Measurements from ENCODE around the gene BICRA. TPM values are rescaled to one million over a fixed set of nuclear protein-coding genes. Genes with fewer than 3 reads are reported as not detected.

Gene BICRA
- total and polyA plus RNA-seq, 4 donors: 6.1 to 16.1 (median 6.7) TPM

DNA sequence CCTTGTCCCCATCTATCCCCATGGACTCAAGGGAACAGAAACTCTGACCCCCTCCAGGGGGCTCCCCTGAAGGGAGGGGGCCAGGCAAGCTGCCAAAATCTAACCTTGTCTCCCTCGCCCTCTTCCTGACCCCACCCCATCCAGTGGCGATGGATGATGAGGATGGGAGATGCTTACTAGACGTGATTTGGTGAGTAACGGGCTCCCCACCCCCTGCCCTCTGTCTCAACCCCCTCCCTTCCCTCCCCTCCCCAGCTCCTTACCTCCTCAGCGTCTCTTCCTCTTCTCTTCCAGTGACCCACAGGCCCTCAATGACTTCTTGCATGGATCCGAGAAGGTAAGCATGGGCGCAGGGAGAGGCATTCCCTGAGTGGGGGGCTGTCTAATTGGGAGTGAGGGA lies 64.5 kb downstream of the BICRA start:
- Histone ChIP-seq H3K36me3 (ENCODE audit: control insufficient read depth in 4 of 4, insufficient read depth in 4 of 4, low read length in 4 of 4) (peaks cover 6 to 37% (median 16%) of the 10 kb centered on the region in 4 donors), H3K9me3 (ENCODE audit: control insufficient read depth in 4 of 4, insufficient read depth in 3 of 4, low read length in 3 of 4) (no peaks in the 10 kb centered on the region), H3K4me1 (ENCODE audit: control insufficient read depth in 5 of 5, insufficient read depth in 5 of 5, low read length in 5 of 5) (peaks cover 0 to 5% (median 0%) of the 10 kb centered on the region in 5 donors), H3K4me3 (no peak overlapping the region), H3K27ac (ENCODE audit: low read depth in 1 of 2, low read length in 1 of 2) (no peak overlapping the region), H3K27me3 (ENCODE audit: control insufficient read depth in 3 of 3, insufficient read depth in 3 of 3, low read length in 2 of 3) (no peaks in the 10 kb centered on the region), H3K9ac (ENCODE audit: insufficient read depth in 1 of 2, low read length in 2 of 2) (no peak overlapping the region)
- ATAC-seq (ENCODE audit: insufficient read depth, low FRiP score) (no peak), DNase-seq (no peak)
- TF ChIP-seq CTCF (IDR thresholded peaks at IDR 0.05; ENCODE audit: control extremely low read depth, extremely low read depth): no peak
- WGBS, 2 donors: 87 to 94% methylated on average over 6 to 7 of the region's 7 CpGs

DNA sequence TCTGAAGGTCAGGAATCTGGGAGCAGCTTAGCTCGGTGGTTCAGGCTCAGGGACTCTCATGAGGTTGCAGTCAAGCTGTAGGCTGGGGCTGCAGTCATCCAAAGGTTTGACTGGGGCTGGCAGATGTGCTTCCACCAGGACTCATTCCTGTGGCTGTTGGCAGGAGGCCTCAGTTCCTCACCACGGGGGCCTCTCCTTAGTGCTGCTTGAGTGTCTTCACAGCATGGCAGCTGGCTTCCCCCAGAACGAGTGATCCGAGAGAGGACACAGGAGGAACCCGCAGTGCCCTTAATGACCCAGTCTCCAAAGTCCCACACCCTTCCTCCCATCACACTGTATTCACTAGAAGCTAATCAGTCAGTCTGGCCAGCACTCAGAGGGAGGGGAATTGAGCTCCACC lies 65.6 kb downstream of the BICRA start:
- Histone ChIP-seq H3K27me3 (ENCODE audit: control insufficient read depth in 3 of 3, insufficient read depth in 3 of 3, low read length in 2 of 3) (no peaks in the 10 kb centered on the region), H3K9ac (ENCODE audit: insufficient read depth in 1 of 2, low read length in 2 of 2) (no peak overlapping the region), H3K9me3 (ENCODE audit: control insufficient read depth in 4 of 4, insufficient read depth in 3 of 4, low read length in 3 of 4) (no peaks in the 10 kb centered on the region), H3K4me3 (no peak overlapping the region), H3K36me3 (ENCODE audit: control insufficient read depth in 4 of 4, insufficient read depth in 4 of 4, low read length in 4 of 4) (peaks cover 6 to 44% (median 17%) of the 10 kb centered on the region in 4 donors), H3K27ac (ENCODE audit: low read depth in 1 of 2, low read length in 1 of 2) (no peak overlapping the region), H3K4me1 (ENCODE audit: control insufficient read depth in 5 of 5, insufficient read depth in 5 of 5, low read length in 5 of 5) (peaks cover 0 to 5% (median 0%) of the 10 kb centered on the region in 5 donors)
- DNase-seq (no peak), ATAC-seq (ENCODE audit: insufficient read depth, low FRiP score) (no peak)
- WGBS, 2 donors: 74 to 93% methylated on average over 5 of the region's 5 CpGs
- no peak for TF ChIP-seq CTCF (IDR thresholded peaks at IDR 0.05; ENCODE audit: control extremely low read depth, extremely low read depth)

GRCh38 chr19:47675271-47675670 lies 66.3 kb downstream of the BICRA start:
- DNase-seq: no peak
- H3K4me1 ChIP-seq (ENCODE audit: control insufficient read depth in 5 of 5, insufficient read depth in 5 of 5, low read length in 5 of 5): peaks cover 0 to 5% (median 0%) of the 10 kb centered on the region in 5 donors
- H3K9ac ChIP-seq (ENCODE audit: insufficient read depth in 1 of 2, low read length in 2 of 2): no peak overlapping the region
- no peak for ATAC-seq (ENCODE audit: insufficient read depth, low FRiP score)
- H3K27ac ChIP-seq (ENCODE audit: low read depth in 1 of 2, low read length in 1 of 2): no peak overlapping the region
- H3K36me3 ChIP-seq (ENCODE audit: control insufficient read depth in 4 of 4, insufficient read depth in 4 of 4, low read length in 4 of 4): peaks cover 6 to 49% (median 20%) of the 10 kb centered on the region in 4 donors
- peaks cover 0 to 2% (median 0%) of the 10 kb centered on the region in 4 donors for H3K9me3 ChIP-seq (ENCODE audit: control insufficient read depth in 4 of 4, insufficient read depth in 3 of 4, low read length in 3 of 4)
- H3K4me3 ChIP-seq: no peak overlapping the region
- no peaks in the 10 kb centered on the region for H3K27me3 ChIP-seq (ENCODE audit: control insufficient read depth in 3 of 3, insufficient read depth in 3 of 3, low read length in 2 of 3)
- WGBS, 2 donors: 96 to 98% methylated on average over 12 of the region's 12 CpGs
- no peak for TF ChIP-seq CTCF (IDR thresholded peaks at IDR 0.05; ENCODE audit: control extremely low read depth, extremely low read depth)

GRCh38 chr19:47675859-47676258 lies 66.9 kb downstream of the BICRA start:
- Histone ChIP-seq H3K27me3 (ENCODE audit: control insufficient read depth in 3 of 3, insufficient read depth in 3 of 3, low read length in 2 of 3) (no peaks in the 10 kb centered on the region), H3K9me3 (ENCODE audit: control insufficient read depth in 4 of 4, insufficient read depth in 3 of 4, low read length in 3 of 4) (peaks cover 0 to 2% (median 0%) of the 10 kb centered on the region in 4 donors), H3K4me3 (no peak overlapping the region), H3K4me1 (ENCODE audit: control insufficient read depth in 5 of 5, insufficient read depth in 5 of 5, low read length in 5 of 5) (peaks cover 0 to 3% (median 0%) of the 10 kb centered on the region in 5 donors), H3K9ac (ENCODE audit: insufficient read depth in 1 of 2, low read length in 2 of 2) (no peak overlapping the region), H3K27ac (ENCODE audit: low read depth in 1 of 2, low read length in 1 of 2) (no peak overlapping the region), H3K36me3 (ENCODE audit: control insufficient read depth in 4 of 4, insufficient read depth in 4 of 4, low read length in 4 of 4) (peaks cover 6 to 49% (median 20%) of the 10 kb centered on the region in 4 donors)
- 91 to 95% methylated on average over 8 of the region's 8 CpGs for WGBS, 2 donors
- no peak for ATAC-seq (ENCODE audit: insufficient read depth, low FRiP score)
- TF ChIP-seq CTCF (IDR thresholded peaks at IDR 0.05; ENCODE audit: control extremely low read depth, extremely low read depth): no peak
- no peak for DNase-seq
